Retina (tissue), 1 donor: ENCODE data around the gene HHLA2.
"Not testable (repeated sequence)": the region's sequence is repeated elsewhere in the genome, so short reads cannot be mapped to it uniquely, and the experiment has no call there.

ENCODE experiments used
- DNase-seq: peaks from one replicate; pipeline ENCODE4 v3.0.0-alpha.2; 2016

Gene HHLA2

DNA sequence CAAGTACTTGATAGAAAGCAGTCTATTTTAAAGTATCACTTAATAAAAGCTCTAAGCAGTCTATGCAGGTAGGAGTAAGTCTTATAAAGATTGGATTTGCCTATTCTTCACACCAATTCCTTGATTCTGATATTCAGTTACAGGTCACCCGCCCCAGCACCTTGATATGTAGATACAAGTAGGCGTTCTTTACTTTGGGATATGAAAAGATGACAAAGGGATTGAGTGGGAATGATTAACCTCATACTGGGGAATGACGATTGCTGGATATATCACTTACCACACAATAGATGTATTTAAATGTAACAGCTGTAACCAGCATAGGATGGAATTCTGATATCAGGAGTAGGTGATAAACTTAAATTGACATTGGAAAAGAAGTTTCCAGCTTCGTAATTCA, 47.1 kb downstream of the HHLA2 start:
- no peak for DNase-seq

DNA sequence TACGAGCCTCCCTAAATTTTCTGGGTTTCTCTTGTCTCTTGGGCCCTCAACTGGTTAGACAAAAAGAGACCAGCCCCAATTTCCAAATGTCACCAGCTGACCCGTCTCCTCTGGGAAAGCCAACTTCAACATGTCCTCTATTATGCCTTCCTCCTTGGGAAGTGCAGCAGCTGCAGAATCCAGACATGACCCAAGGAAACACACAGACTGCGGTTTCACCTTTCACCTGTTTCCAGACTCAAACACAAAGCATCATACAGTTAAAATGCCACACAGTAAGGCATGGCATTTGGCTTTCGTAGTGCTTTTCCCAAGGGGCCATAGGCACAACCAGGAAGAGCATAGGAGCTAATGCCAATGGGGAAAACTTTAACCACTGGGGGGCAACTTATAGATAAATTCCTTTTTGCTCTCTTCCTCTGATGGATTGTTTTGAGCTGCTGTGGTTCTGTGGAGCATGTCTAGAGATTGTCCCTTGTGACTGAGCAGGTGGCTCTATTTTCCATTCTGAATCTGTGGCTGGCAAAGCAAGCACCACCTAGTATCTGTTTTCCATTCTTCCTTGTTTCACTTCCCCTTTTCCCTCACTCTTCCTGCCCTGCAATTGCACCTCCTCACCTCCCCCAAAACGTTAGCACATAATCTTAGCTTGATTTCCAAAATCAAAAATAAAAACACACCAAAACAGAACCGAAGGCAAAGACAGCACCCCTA, 49.3 kb downstream of the HHLA2 start:
- peak; percentile 4 for DNase-seq

GRCh38 chr3:108346301-108347227, 50.2 kb downstream of the HHLA2 start:
- no peak for DNase-seq

DNA sequence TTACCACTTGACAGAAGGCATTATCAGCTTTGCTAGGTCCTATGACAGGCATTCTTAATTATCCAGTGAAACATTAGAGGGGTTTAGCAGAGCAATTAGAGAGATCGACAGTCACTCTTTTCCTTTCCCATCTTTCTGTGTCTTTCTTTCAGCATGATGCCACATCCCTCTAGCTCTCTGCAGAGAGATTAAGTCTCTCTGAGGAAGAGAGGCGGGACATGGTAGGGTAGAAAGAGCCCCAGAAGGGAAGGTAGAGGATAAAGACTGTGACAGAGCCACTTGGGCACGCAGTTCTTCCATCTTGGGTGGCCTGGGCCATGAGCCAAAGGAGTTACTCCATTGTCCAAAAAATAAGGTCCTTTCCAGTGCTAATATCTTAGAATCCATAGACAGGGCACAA, 55.8 kb downstream of the HHLA2 start:
- DNase-seq = no peak

GRCh38 chr3:108354562-108354961, 58.2 kb downstream of the HHLA2 start:
- DNase-seq = no peak

DNA sequence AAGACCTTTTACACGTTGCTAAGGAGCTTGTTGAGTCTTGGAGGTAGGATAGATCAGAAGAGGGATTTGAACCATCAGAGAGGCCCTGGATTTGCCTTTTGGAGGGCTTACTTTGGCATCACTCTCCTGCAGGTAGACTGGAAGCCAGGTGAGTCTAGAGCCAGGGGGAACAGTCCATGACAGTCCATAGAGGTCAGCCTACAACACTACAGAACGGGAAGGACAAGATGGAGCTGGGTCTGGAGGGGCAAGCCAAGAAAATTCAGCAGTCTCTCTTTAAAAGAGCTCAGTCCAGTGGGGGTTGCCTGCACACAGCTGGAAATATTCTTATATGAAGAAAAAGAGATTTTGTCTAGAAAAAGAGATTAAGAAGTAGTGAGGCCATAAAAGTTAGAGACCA, 60.7 kb downstream of the HHLA2 start:
- DNase-seq = no peak

- no peak for DNase-seq
These were observed 62.7 kb downstream of the HHLA2 start for GRCh38 chr3:108359011-108359410.

GRCh38 chr3:108376026-108376425, 79.7 kb downstream of the HHLA2 start:
- DNase-seq = no peak

DNA sequence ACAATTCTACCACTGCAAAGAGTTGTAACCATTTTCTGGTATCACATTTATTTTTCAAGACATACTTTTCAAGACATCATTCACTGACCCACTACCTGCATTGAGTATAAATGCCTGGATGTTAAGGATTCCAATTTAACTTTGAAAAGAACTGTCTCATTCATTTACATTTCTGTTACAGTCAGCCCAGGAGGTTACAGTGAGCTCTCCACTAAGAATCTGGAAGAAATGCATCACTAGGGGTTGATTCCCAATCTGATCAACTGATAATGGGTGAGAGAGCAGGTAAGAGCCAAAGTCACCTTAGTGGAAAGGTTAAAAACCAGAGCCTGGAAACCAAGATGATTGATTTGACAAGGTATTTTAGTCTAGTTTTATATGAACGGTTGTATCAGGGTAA, 81.0 kb downstream of the HHLA2 start:
- DNase-seq = no peak

DNA sequence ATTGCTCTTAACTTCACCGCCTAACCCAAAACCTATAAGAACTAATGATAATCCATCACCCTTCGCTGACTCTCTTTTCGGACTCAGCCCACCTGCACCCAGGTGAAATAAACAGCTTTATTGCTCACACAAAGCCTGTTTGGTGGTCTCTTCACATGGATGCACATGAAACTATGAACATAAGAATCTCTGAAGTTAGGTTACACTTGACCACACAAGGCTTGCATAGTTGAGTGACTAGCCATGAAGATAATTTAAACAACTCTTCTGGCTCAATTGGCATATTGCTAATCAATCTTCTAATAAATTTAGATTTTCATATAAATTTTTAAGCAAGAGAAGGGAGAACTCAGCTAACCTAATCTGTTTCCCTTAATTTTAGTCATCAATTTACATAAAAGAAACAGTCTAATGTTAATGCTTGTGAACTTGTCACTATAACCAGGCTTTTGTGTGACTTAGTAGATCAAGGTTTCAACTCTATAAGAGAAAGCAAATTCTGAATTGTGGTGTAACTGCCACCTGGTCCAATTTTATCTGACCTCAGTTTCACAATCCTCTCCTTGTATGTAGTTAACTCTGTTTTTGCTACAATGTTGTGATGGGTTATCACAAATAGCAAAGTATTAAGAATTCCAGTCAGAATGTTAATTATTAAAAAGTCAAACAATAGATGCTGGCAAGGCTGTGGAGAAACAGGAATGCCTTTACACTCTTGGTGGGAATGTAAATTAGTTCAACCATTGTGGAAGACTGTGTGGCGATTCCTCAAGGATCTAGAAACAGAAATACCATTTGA, 82.0 kb downstream of the HHLA2 start:
- DNase-seq = no peak

DNA sequence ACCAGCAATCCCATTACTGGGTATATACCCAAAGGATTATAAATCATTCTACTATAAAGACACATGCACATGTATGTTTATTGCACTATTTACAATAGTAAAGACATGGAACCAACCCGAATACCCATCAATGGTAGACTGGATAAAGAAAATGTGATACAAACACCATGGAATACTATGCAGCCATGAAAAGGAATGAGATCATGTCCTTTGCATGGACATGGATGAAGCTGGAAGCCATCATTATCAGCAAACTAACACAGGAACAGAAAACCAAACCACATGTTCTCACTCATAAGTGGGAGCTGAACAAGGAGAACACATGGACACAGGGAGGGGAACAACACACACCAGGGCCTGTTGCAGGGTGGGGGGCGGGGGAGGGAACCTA, 82.6 kb downstream of the HHLA2 start:
- DNase-seq = not testable (repeated sequence)

GRCh38 chr3:108380128-108380795, 83.9 kb downstream of the HHLA2 start:
- no peak for DNase-seq

GRCh38 chr3:108381529-108382140, 85.3 kb downstream of the HHLA2 start:
- peak; percentile 26 for DNase-seq

- no peak for DNase-seq
These were observed 87.0 kb downstream of the HHLA2 start for GRCh38 chr3:108383306-108383705.

- DNase-seq = no peak
These were observed 90.7 kb downstream of the HHLA2 start for GRCh38 chr3:108387063-108387462.

- peak; percentile 63 for DNase-seq
These were observed 92.1 kb downstream of the HHLA2 start for GRCh38 chr3:108388136-108389132.

- peak; percentile 12 for DNase-seq
These were observed 93.0 kb downstream of the HHLA2 start for GRCh38 chr3:108389372-108389771.

- DNase-seq = no peak
These were observed 95.7 kb downstream of the HHLA2 start for GRCh38 chr3:108391917-108392593.

DNA sequence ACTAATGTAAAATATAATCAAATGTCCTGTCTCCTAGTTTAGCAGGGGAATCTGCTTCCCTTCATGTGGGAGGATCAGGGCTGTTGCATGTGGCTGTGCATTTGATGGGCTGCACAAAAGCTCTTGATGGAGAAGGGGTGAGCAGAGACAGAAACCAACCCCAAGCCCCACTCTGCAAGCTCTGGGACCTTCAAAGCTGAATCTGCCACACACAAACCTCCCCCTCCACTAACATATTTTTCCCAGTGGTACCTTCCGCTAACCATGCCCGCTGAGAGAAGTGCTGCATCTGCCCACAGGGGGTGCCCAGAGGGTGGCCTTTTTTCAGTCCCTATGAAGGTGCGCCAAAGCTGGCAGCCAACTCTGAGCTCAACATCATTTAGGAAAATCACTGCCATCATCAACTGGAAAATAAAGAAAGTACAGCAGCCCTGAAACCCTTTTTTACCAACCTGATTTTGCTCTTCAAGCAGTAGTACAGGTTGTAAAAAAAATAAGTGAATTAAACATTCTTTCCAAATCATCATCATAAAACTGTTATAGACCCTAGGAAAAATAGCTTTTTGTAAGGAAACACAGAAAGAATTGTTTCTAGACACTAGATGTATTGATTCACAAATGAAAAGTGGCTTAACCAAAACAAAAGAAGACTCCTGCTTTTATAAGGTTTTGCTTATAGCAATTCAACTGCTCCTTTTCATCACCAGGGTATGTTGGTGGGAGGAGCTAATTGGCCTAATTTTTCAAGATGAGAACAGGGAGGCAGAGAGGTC, 97.0 kb downstream of the HHLA2 start:
- no peak for DNase-seq

DNA sequence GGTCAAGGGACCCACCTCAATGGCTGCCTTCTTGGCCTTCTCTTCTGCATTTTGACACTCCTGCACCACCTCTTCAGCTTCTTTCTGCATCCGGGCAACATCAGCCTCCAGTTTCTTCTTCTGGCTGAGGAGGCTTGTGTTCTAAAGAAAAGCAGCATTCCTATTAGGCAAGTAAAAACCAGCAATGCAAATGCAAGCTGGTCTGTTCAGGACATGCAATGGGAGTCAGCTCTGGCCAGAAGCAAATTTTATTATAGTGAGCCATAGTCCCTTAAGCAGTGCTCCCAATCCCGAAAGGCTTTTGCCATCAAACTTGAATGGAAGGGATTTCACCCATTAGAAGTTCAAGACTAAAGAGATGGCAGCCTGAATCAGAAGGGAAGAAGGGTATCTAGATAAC, 97.7 kb downstream of the HHLA2 start:
- no peak for DNase-seq
